Liver (tissue), 9 donors: ENCODE results near the gene MYO10. TPM values are rescaled to one million over a fixed set of nuclear protein-coding genes. Genes with fewer than 3 reads are reported as not detected.

Experiments used
- DNase-seq: peaks from one replicate; pipeline ENCODE4 v3.0.0-alpha.2; 2017; ENCODE audit warnings: low spot score
- H3K27ac ChIP-seq, 2 donors: one replicate each; pipeline ENCODE4 v1.7.0; 2013; ENCODE audit warnings: inconsistent platforms in 2 of 2, low read length in 2 of 2, control low read depth in 1 of 2, low read depth in 1 of 2, mild to moderate bottlenecking in 1 of 2
- H3K27me3 ChIP-seq, 4 donors: one replicate each; pipeline versions ENCODE4 v1.6.1 to v1.7.0; 2013; ENCODE audit warnings: low read length in 3 of 4, inconsistent platforms in 1 of 4, mild to moderate bottlenecking in 1 of 4, moderate library complexity in 1 of 4; ENCODE audit not compliant: control insufficient read depth in 4 of 4, insufficient read depth in 4 of 4
- H3K36me3 ChIP-seq, 4 donors: one replicate each; pipeline versions ENCODE4 v1.6.1 to v1.7.0; 2013; ENCODE audit warnings: low read length in 3 of 4, mild to moderate bottlenecking in 3 of 4, low read depth in 1 of 4, moderate library complexity in 1 of 4; ENCODE audit not compliant: control insufficient read depth in 4 of 4, insufficient read depth in 3 of 4
- H3K4me1 ChIP-seq, 4 donors: one replicate each; pipeline versions ENCODE4 v1.6.1 to v1.7.0; 2013; ENCODE audit warnings: low read length in 3 of 4, mild to moderate bottlenecking in 3 of 4, moderate library complexity in 1 of 4; ENCODE audit not compliant: control insufficient read depth in 4 of 4, insufficient read depth in 4 of 4
- H3K4me3 ChIP-seq, 3 donors: one replicate each; pipeline versions ENCODE4 v1.6.1 to v1.7.0; 2013; ENCODE audit warnings: low read length in 3 of 3, control low read depth in 1 of 3, low read depth in 1 of 3, mild to moderate bottlenecking in 1 of 3
- H3K9ac ChIP-seq, 2 donors: one replicate each; pipeline ENCODE4 v1.7.0; 2013; ENCODE audit warnings: low read length in 2 of 2, mild to moderate bottlenecking in 2 of 2, moderate library complexity in 2 of 2, control low read depth in 1 of 2, low read depth in 1 of 2
- H3K9me3 ChIP-seq, 4 donors: one replicate each; pipeline versions ENCODE4 v1.6.1 to v1.7.0; 2013; ENCODE audit warnings: low read length in 3 of 4; ENCODE audit not compliant: control insufficient read depth in 4 of 4
- EGR1 ChIP-seq, 2 donors: IDR thresholded peaks; 2 replicates each; pipeline ENCODE4 v1.6.1; 2016 to 2018; ENCODE audit warnings: antibody characterized with exemption in 2 of 2, low read depth in 2 of 2
- FOXA1 ChIP-seq: IDR thresholded peaks from 2 replicates; pipeline ENCODE4 v1.6.1; 2016; ENCODE audit warnings: antibody characterized with exemption
- GABPA ChIP-seq, 2 donors: IDR thresholded peaks in 1 of 2; conservative IDR thresholded peaks in 1 of 2; 2 replicates each; pipeline ENCODE4 v1.6.1; 2016; ENCODE audit warnings: antibody characterized with exemption in 2 of 2, mild to moderate bottlenecking in 1 of 2, moderate library complexity in 1 of 2
- HNF4A ChIP-seq, 2 donors: conservative IDR thresholded peaks; 2 replicates each; pipeline ENCODE4 v1.6.1; 2016; ENCODE audit warnings: antibody characterized with exemption in 2 of 2, mild to moderate bottlenecking in 2 of 2
- HNF4G ChIP-seq: IDR thresholded peaks from 2 replicates; pipeline ENCODE4 v1.6.1; 2016; ENCODE audit warnings: antibody characterized with exemption
- JUND ChIP-seq, 2 donors: IDR thresholded peaks; 2 replicates each; pipeline ENCODE4 v1.6.1; 2016; ENCODE audit warnings: antibody characterized with exemption in 2 of 2
- NR2F2 ChIP-seq: IDR thresholded peaks from 2 replicates; pipeline ENCODE4 v1.6.1; 2016; ENCODE audit warnings: antibody characterized with exemption
- RXRA ChIP-seq, 2 donors: IDR thresholded peaks; 2 replicates each; pipeline ENCODE4 v1.6.1; 2017 to 2018; ENCODE audit warnings: antibody characterized with exemption in 2 of 2, mild to moderate bottlenecking in 1 of 2
- TAF1 ChIP-seq: conservative IDR thresholded peaks from 2 replicates; pipeline ENCODE4 v1.6.1; 2016; ENCODE audit warnings: antibody characterized with exemption, mild to moderate bottlenecking
- YY1 ChIP-seq: IDR thresholded peaks from 2 replicates; pipeline ENCODE4 v1.6.1; 2016; ENCODE audit warnings: antibody characterized with exemption, mild to moderate bottlenecking
- WGBS: extraction: QIAGEN DNeasy Blood & Tissue Kit; methylation state at CpG from one replicate; pipeline ENCODE4 v1.1.7; 2013; 5-methylcytosine and 5-hydroxymethylcytosine counted together
- polyA plus RNA-seq, 2 donors: library from polyadenylated mRNA; stranded (reverse) in 1 of 2; unstranded in 1 of 2; fragments of 200-250 nt in 1 of 2; fragments of >200 nt in 1 of 2; fragmentation: Nextera tagmentation in 1 of 2; extraction: Ambion mirVana in 1 of 2; gene quantifications; one replicate each; pipeline versions ENCODE4 v1.2.1 to v1.2.3, GENCODE V29; 2013 to 2015
- total RNA-seq, 2 donors: library from RNA; depleted of rRNA; stranded (reverse); fragments of >200 nt; gene quantifications; one replicate each; pipeline ENCODE4 v1.2.3, GENCODE V29; 2014
- TF ChIP-seq, protein P1 (sequence below): IDR thresholded peaks from 2 replicates; pipeline ENCODE4 v1.6.1; 2016; ENCODE audit warnings: antibody characterized with exemption
- TF ChIP-seq, protein P2 (sequence below): IDR thresholded peaks from 2 replicates; pipeline ENCODE4 v1.6.1; 2016; ENCODE audit warnings: antibody characterized with exemption, mild to moderate bottlenecking
- TF ChIP-seq, protein P3 (sequence below): IDR thresholded peaks from 2 replicates; pipeline ENCODE4 v1.6.1; 2016; ENCODE audit warnings: antibody characterized with exemption
- TF ChIP-seq, protein P4 (sequence below): IDR thresholded peaks from 2 replicates; pipeline ENCODE4 v1.6.1; 2016; ENCODE audit warnings: antibody characterized with exemption
- TF ChIP-seq, protein P5 (sequence below): fragments of 150-350 bp; IDR thresholded peaks from 2 replicates; pipeline ENCODE4 v1.5.1; 2017; ENCODE audit warnings: improper control_type of control experiment, low read depth, low read length; ENCODE audit not compliant: missing input control
- donor health status: healthy.
- donor health status: healthy.
- donor health status: healthy.
- donor health status: healthy.
- donor health status: healthy.

The MYO10 gene
- total and polyA plus RNA-seq, 4 donors, result 4.3 to 15.3 (median 7.1) TPM

DNA sequence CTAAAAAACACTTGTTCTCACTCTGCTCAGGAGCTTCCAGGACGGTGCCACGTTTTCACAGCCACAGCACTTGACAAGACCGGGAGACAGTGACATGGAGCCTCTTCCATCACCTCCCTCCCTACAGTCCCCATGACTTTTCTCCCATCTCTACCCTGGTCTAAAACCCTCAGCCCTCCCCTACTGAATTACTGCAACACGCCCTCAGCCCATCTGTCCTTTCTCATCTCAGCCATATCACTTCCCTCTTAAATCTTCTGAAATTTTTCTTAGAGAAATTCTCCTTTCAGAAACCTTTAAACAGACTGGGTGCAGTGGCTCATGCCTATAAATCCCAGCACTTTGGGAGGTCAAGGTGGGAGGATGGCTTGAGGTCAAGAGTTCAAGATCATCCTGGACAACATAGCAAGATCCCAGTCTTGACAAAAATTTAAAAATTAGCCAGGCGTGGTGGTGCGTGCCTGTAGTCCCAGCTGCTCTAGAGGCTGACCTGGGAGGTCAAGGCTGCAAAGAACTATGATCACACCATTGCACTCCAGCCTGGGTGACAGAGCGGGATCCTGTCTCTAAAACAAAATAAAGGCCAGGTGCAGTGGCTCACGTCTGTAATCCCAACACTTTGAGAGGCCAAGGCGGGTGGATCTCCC, 125.8 kb downstream of the MYO10 start:
- H3K27me3 ChIP-seq, result peaks cover 0 to 2% (median under 1%) of the 10 kb centered on the region in 4 donors
- WGBS, result 71% methylated on average over 9 of the region's 9 CpGs
- H3K4me1 ChIP-seq, result peaks cover 0 to 5% (median under 1%) of the 10 kb centered on the region in 4 donors
- no peak for DNase-seq
- H3K4me3 ChIP-seq, result no peak overlapping the region
- TF ChIP-seq JUND (IDR thresholded peaks at IDR 0.05) (no peak), FOXA1 (no peak), NR2F2 (no peak), GABPA (IDR thresholded peaks at IDR 0.05 in 1 of 2, conservative IDR thresholded peaks at IDR 0.05 in 1 of 2) (no peak), YY1 (no peak), HNF4A (conservative IDR thresholded peaks at IDR 0.05) (no peak), EGR1 (IDR thresholded peaks at IDR 0.05; ENCODE audit: low read depth in 2 of 2) (no peak)
- TF ChIP-seq, protein P1, sequence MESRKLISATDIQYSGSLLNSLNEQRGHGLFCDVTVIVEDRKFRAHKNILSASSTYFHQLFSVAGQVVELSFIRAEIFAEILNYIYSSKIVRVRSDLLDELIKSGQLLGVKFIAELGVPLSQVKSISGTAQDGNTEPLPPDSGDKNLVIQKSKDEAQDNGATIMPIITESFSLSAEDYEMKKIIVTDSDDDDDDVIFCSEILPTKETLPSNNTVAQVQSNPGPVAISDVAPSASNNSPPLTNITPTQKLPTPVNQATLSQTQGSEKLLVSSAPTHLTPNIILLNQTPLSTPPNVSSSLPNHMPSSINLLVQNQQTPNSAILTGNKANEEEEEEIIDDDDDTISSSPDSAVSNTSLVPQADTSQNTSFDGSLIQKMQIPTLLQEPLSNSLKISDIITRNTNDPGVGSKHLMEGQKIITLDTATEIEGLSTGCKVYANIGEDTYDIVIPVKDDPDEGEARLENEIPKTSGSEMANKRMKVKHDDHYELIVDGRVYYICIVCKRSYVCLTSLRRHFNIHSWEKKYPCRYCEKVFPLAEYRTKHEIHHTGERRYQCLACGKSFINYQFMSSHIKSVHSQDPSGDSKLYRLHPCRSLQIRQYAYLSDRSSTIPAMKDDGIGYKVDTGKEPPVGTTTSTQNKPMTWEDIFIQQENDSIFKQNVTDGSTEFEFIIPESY, result no peak
- TF ChIP-seq, protein P2, sequence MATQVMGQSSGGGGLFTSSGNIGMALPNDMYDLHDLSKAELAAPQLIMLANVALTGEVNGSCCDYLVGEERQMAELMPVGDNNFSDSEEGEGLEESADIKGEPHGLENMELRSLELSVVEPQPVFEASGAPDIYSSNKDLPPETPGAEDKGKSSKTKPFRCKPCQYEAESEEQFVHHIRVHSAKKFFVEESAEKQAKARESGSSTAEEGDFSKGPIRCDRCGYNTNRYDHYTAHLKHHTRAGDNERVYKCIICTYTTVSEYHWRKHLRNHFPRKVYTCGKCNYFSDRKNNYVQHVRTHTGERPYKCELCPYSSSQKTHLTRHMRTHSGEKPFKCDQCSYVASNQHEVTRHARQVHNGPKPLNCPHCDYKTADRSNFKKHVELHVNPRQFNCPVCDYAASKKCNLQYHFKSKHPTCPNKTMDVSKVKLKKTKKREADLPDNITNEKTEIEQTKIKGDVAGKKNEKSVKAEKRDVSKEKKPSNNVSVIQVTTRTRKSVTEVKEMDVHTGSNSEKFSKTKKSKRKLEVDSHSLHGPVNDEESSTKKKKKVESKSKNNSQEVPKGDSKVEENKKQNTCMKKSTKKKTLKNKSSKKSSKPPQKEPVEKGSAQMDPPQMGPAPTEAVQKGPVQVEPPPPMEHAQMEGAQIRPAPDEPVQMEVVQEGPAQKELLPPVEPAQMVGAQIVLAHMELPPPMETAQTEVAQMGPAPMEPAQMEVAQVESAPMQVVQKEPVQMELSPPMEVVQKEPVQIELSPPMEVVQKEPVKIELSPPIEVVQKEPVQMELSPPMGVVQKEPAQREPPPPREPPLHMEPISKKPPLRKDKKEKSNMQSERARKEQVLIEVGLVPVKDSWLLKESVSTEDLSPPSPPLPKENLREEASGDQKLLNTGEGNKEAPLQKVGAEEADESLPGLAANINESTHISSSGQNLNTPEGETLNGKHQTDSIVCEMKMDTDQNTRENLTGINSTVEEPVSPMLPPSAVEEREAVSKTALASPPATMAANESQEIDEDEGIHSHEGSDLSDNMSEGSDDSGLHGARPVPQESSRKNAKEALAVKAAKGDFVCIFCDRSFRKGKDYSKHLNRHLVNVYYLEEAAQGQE, result no peak
- TF ChIP-seq, protein P3, sequence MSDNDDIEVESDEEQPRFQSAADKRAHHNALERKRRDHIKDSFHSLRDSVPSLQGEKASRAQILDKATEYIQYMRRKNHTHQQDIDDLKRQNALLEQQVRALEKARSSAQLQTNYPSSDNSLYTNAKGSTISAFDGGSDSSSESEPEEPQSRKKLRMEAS, result no peak
- TF ChIP-seq, protein P4, sequence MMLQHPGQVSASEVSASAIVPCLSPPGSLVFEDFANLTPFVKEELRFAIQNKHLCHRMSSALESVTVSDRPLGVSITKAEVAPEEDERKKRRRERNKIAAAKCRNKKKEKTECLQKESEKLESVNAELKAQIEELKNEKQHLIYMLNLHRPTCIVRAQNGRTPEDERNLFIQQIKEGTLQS, result no peak
- H3K27ac ChIP-seq, result no peak overlapping the region
- H3K9ac ChIP-seq, result no peak overlapping the region
- H3K36me3 ChIP-seq, result no peaks in the 10 kb centered on the region
- no peaks in the 10 kb centered on the region for H3K9me3 ChIP-seq

DNA sequence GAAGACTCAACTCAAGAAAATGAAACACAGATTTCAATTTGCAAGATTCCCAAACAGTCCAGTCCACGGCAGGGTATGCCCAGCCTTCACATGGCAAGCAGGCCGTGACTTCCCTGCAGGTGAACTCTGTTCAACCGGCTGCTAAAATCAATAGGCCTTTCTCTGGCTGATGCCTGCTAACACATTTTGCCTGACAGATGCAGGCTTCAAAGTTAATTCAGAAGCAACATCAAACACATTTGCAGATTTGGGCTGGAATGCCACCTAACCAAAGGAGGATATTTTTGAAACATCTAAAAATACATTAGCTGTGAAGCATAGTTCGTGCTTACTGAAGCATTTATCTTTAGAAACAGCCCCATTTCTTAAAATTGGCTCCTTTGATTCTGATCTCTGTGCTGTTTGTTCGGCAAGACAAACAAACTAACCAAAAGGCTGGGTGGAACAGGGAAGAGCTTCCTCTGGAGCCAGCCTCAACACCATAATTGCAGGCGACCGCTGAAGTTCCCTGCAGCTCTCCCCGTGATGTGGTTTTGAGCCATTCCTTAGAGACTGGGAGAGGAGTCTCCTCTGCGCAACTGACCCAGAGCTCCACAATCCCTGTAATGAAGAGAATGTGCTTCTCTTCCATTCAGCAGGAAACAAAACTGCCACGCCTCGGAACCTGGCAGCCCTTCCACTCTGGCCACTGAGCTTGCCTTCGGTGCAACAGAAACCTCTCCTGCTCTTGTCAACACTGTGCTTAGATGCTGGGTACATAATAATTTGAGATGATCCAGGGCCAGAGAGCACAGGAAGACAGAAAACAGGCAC, 126.5 kb downstream of the MYO10 start:
- Histone ChIP-seq H3K36me3 (no peaks in the 10 kb centered on the region), H3K4me3 (no peak overlapping the region), H3K27ac (no peak overlapping the region), H3K9ac (no peak overlapping the region), H3K4me1 (peaks cover 0 to 5% (median under 1%) of the 10 kb centered on the region in 4 donors), H3K9me3 (no peaks in the 10 kb centered on the region), H3K27me3 (peaks cover 0 to 2% (median under 1%) of the 10 kb centered on the region in 4 donors)
- TF ChIP-seq, protein P3, result no peak
- no peak for TF ChIP-seq HNF4G
- no peak for TF ChIP-seq FOXA1
- no peak for TF ChIP-seq NR2F2
- TF ChIP-seq YY1, result no peak
- TF ChIP-seq RXRA (IDR thresholded peaks at IDR 0.05), result no peak
- TF ChIP-seq, protein P4, result no peak
- TF ChIP-seq, protein P2, result no peak
- TF ChIP-seq, protein P5, sequence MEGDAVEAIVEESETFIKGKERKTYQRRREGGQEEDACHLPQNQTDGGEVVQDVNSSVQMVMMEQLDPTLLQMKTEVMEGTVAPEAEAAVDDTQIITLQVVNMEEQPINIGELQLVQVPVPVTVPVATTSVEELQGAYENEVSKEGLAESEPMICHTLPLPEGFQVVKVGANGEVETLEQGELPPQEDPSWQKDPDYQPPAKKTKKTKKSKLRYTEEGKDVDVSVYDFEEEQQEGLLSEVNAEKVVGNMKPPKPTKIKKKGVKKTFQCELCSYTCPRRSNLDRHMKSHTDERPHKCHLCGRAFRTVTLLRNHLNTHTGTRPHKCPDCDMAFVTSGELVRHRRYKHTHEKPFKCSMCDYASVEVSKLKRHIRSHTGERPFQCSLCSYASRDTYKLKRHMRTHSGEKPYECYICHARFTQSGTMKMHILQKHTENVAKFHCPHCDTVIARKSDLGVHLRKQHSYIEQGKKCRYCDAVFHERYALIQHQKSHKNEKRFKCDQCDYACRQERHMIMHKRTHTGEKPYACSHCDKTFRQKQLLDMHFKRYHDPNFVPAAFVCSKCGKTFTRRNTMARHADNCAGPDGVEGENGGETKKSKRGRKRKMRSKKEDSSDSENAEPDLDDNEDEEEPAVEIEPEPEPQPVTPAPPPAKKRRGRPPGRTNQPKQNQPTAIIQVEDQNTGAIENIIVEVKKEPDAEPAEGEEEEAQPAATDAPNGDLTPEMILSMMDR, result no peak
- no peak for TF ChIP-seq EGR1 (IDR thresholded peaks at IDR 0.05; ENCODE audit: low read depth in 2 of 2)
- TF ChIP-seq TAF1, result no peak
- TF ChIP-seq HNF4A (conservative IDR thresholded peaks at IDR 0.05), result no peak
- TF ChIP-seq GABPA (IDR thresholded peaks at IDR 0.05 in 1 of 2, conservative IDR thresholded peaks at IDR 0.05 in 1 of 2), result no peak
- no peak for DNase-seq
- WGBS, result 45% methylated on average over 12 of the region's 12 CpGs
